Adipose tissue (tissue), 3 donors: ENCODE results near the gene GALNT4. TPM values are rescaled to one million over a fixed set of nuclear protein-coding genes. Genes with fewer than 3 reads are reported as not detected.

Experiments used
- H3K27ac ChIP-seq: one replicate; pipeline ENCODE4 v1.5.1; 2013; ENCODE audit warnings: low read depth, low read length
- WGBS, 3 donors: extraction: QIAGEN DNeasy Blood & Tissue Kit; methylation state at CpG; one replicate each; pipeline ENCODE4 v1.1.7; 2013; 5-methylcytosine and 5-hydroxymethylcytosine counted together
- polyA plus RNA-seq, 3 donors: library from polyadenylated mRNA; stranded (reverse); fragments of 200-250 nt; gene quantifications; one replicate each; pipeline ENCODE4 v1.2.3, GENCODE V29; 2013
- donor health status: healthy with polysubstance abuse.
- donor health status: Bipolar disorder and iron deficiency.
- donor health status: healthy.

GALNT4 gene
- polyA plus RNA-seq, 3 donors, result 2.0 to 2.6 (median 2.3) TPM

- no peak overlapping the region for H3K27ac ChIP-seq
- WGBS, 3 donors, result 57 to 84% (median 77%) methylated on average over 5 of the region's 5 CpGs
These were observed 15.0 kb upstream of the GALNT4 start for GRCh38 chr12:89539426-89540223.

- 77 to 95% (median 95%) methylated on average over 4 of the region's 4 CpGs for WGBS, 3 donors
- H3K27ac ChIP-seq, result no peak overlapping the region
These were observed 14.3 kb upstream of the GALNT4 start for GRCh38 chr12:89538897-89539296.

- WGBS, 3 donors, result 68 to 90% (median 89%) methylated on average over 3 of the region's 3 CpGs
- no peak overlapping the region for H3K27ac ChIP-seq
These were observed 12.8 kb upstream of the GALNT4 start for GRCh38 chr12:89537389-89537788.

- no peak overlapping the region for H3K27ac ChIP-seq
- 26 to 48% (median 38%) methylated on average over 1 of the region's 1 CpG for WGBS, 3 donors
These were observed 5.1 kb upstream of the GALNT4 start for GRCh38 chr12:89529738-89530137.

GRCh38 chr12:89528434-89528833 lies 3.8 kb upstream of the GALNT4 start:
- H3K27ac ChIP-seq, result no peak overlapping the region
- WGBS, 3 donors, result 58 to 73% (median 63%) methylated on average over 4 of the region's 4 CpGs

GRCh38 chr12:89525824-89526770 lies 1.5 kb upstream of the GALNT4 start, which contains the start of gene POC1B:
Gene POC1B, minus strand, starts transcription at chr12:89526047. Its CDS starts 152 bp downstream, at chr12:89525895.
- peak within 1 kb of the TSS; percentile 68 for H3K27ac ChIP-seq
- 1 to 2% (median 1%) methylated on average over 31 to 39 of the region's 39 CpGs for WGBS, 3 donors

GRCh38 chr12:89525305-89525823 lies 768 bp upstream of the GALNT4 start:
- H3K27ac ChIP-seq, result peak overlapping the region; percentile 68
- WGBS, 3 donors, result 0% methylated on average over 49 to 53 of the region's 53 CpGs

GRCh38 chr12:89523843-89524540 lies 604 bp downstream of the GALNT4 start:
- 17 to 35% (median 34%) methylated on average over 21 of the region's 21 CpGs for WGBS, 3 donors

GRCh38 chr12:89523393-89523792 lies 1.2 kb downstream of the GALNT4 start:
- 62 to 87% (median 84%) methylated on average over 8 of the region's 8 CpGs for WGBS, 3 donors
- no peak overlapping the region for H3K27ac ChIP-seq

More at GRCh38 chr12:89523843-89524540, 604 bp downstream of the GALNT4 start:
- no peak overlapping the region for H3K27ac ChIP-seq

GRCh38 chr12:89521364-89522223 lies 3.0 kb downstream of the GALNT4 start:
- WGBS, 3 donors, result 68 to 80% (median 76%) methylated on average over 7 of the region's 7 CpGs
- no peak overlapping the region for H3K27ac ChIP-seq

GRCh38 chr12:89517720-89518119 lies 6.9 kb downstream of the GALNT4 start:
- H3K27ac ChIP-seq, result no peak overlapping the region
- 64 to 80% (median 77%) methylated on average over 3 of the region's 3 CpGs for WGBS, 3 donors

GRCh38 chr12:89516633-89517032 lies 8.0 kb downstream of the GALNT4 start:
- no peak overlapping the region for H3K27ac ChIP-seq
- WGBS, 3 donors, result 70 to 88% (median 79%) methylated on average over 4 of the region's 4 CpGs

- no peak overlapping the region for H3K27ac ChIP-seq
- WGBS, 3 donors, result 76 to 96% (median 83%) methylated on average over 1 of the region's 1 CpG
These were observed 9.8 kb downstream of the GALNT4 start for GRCh38 chr12:89514751-89515150.

- WGBS, 3 donors, result 93 to 94% (median 93%) methylated on average over 4 of the region's 4 CpGs
- H3K27ac ChIP-seq, result no peak overlapping the region
These were observed 11.1 kb downstream of the GALNT4 start for GRCh38 chr12:89513544-89513943.

- 50 to 73% (median 62%) methylated on average over 9 of the region's 9 CpGs for WGBS, 3 donors
- H3K27ac ChIP-seq, result no peak overlapping the region
These were observed 17.4 kb downstream of the GALNT4 start for GRCh38 chr12:89507015-89507824.

GRCh38 chr12:89506050-89506449 lies 18.5 kb downstream of the GALNT4 start:
- 0 to 56% (median 37%) methylated on average over 1 of the region's 1 CpG for WGBS, 3 donors
- no peak overlapping the region for H3K27ac ChIP-seq
